ENCODE measurements around the gene CPHXL2.

Gene CPHXL2

GRCh38 chr16:75676909-75677308 is at the start of gene CPHXL2:
Gene CPHXL2, minus strand, starts transcription at chr16:75677009. Its CDS starts 10 bp downstream, at chr16:75676999.
- DNase-seq (ENCODE audit: low read depth in 2 of 2) = no peak

- no peak for DNase-seq (ENCODE audit: low read depth in 2 of 2)
These were observed 49.6 kb upstream of the CPHXL2 start, which contains the start of gene CPHXL for GRCh38 chr16:75726390-75726789. Gene CPHXL, minus strand, starts transcription at chr16:75726490. Its CDS starts 48 bp downstream, at chr16:75726442.

GRCh38 chr16:75718452-75718851 is 41.6 kb upstream of the CPHXL2 start:
- no peak for DNase-seq (ENCODE audit: low read depth in 2 of 2)

- no peak for DNase-seq (ENCODE audit: low read depth in 2 of 2)
These were observed 37.9 kb upstream of the CPHXL2 start for GRCh38 chr16:75714661-75715060.

DNA sequence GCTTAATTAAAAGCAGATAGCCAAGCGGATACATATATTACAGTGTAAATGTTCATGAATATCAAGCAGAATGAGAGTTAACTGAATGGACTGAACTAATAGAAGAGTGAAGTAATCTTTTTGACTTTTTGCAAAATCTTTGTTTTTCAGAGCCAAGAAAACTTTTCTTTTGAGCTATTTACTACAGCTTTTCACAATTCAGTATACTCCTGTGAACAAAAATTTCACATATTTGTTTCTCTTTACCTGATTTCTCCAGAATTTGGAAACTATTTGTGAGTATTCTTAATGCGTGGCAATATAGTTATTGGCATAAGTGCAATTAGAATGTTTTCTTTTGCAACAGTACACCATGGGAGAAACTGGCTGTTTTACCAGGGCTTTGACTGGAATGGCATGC is 33.5 kb upstream of the CPHXL2 start:
- DNase-seq (ENCODE audit: low read depth in 2 of 2) = no peak

- no peak for DNase-seq (ENCODE audit: low read depth in 2 of 2)
These were observed 26.5 kb upstream of the CPHXL2 start for GRCh38 chr16:75703306-75703705.

GRCh38 chr16:75702242-75702641 is 25.4 kb upstream of the CPHXL2 start:
- DNase-seq (ENCODE audit: low read depth in 2 of 2) = no peak

DNA sequence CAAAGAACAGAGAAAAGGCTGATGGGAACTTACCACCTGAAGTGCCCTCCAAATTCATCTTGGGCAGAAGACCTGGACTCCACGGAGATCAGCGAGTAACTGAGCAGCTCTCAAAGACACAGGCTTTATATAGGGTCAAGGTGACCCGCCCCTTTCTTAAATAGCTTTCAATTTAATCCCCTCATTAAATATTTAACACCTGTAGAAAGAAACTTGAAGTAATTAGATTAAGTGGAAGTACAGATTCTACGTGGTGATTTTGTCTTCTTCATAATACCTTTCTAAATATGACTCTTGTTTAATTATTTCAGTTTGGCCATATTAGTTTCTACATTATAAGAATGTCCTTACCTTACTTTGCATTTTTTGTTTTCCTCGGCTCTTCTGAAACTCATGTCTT is 24.6 kb upstream of the CPHXL2 start, which contains the start of gene DUXB:
Gene DUXB (minus strand): TSS at position 101 of the 400 bp plus-strand sequence. CDS start 43 bp downstream, at position 58.
- no peak for DNase-seq (ENCODE audit: low read depth in 2 of 2)

- no peak for DNase-seq (ENCODE audit: low read depth in 2 of 2)
These were observed 20.8 kb upstream of the CPHXL2 start for GRCh38 chr16:75697571-75697970.

DNA sequence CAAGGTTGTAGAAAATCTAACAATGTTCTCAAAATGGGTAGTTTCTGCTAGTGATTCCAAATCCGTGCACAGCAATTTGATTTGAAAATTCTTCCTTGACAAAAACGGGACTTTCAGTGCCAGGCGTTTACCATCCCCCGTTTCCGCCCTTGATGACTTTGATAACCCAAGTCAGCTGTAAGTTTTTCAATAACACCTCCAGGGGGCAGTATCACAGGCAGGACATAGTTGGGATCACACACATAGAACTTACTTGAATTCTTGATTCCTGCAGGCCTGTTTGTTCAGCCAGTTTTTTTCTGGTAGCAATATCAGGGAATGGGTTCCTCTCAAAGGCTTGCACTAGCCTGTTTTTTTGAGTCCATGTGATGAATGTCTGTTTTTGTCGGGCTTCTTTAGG is 18.9 kb upstream of the CPHXL2 start:
- DNase-seq (ENCODE audit: low read depth in 2 of 2) = no peak

DNA sequence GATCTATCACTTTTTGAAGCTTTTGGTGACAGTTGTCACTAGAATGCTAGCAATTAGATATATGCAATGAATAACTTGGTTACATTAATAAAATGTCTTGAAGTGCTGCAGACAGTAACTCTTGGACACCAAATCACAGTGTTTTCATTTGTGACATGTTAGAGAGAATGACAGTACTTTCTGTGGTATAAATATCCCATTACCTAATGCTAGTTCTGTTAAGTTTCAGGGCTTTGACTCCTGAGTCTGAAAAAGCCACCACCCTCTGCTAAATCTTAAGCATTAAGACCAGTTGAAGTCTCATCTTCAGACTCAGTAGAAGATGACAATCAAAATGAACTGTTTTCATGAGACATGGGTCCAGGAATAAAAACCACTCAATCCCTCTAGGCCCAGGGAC is 10.6 kb upstream of the CPHXL2 start:
- no peak for DNase-seq (ENCODE audit: low read depth in 2 of 2)

DNA sequence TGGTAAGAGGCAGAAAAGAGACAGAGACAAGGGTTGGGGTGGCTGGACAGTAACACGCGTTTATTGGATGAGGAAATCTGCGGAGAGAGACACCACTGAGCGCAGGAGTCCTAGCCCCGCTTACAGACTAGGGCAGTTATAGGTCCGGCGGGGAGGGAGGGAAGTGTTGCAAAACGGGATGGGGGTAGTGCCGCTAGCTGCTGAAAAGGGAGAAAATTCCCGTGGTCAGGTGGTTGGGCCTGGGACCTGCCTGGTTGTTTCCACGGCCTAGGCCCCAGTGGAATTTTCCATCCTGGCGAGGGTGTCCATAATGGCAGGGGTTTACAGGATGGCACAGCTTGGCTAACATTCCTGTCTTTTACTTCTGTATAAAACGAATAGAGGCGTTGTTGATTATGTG is 5.5 kb upstream of the CPHXL2 start:
- DNase-seq (ENCODE audit: low read depth in 2 of 2) = no peak

DNA sequence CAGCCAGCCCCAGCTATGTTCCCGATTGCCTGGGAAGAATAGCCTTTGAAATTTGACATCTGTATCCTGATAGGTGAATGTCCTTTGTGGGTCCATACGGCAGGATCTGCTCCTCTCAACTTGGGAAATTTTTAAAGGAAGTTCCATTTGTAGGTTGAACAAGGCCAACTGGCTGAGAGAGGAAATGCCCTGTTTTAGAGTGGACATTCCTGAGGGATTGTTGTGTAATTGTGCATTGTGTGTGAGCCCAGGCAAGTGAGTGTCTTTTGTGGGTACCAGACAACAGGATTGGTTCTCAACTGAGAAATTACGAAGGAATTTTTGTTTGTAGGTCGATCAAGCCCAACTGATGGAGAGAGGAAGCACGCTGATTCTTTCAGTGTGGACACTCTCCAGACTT is 2.6 kb upstream of the CPHXL2 start:
- no peak for DNase-seq (ENCODE audit: low read depth in 2 of 2)

DNA sequence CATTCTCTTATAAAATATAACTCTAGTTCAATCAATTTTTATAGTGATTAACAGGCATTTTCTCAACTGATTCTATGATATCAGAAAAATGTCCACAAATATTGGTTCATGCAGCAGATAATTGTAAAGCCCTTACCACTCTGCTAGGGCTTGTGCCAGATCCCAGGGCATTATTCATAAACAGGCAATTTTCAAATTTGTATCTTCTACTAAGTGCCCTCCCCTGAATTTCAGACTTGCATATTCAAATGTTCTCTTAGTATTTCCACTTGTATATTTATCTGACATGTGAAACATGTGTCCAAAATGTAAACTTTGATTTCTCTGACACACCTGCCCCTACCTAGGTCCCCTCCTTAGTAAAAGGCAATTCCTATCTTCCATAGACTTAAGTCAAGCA is 9.3 kb downstream of the CPHXL2 start:
- DNase-seq (ENCODE audit: low read depth in 2 of 2) = no peak

DNA sequence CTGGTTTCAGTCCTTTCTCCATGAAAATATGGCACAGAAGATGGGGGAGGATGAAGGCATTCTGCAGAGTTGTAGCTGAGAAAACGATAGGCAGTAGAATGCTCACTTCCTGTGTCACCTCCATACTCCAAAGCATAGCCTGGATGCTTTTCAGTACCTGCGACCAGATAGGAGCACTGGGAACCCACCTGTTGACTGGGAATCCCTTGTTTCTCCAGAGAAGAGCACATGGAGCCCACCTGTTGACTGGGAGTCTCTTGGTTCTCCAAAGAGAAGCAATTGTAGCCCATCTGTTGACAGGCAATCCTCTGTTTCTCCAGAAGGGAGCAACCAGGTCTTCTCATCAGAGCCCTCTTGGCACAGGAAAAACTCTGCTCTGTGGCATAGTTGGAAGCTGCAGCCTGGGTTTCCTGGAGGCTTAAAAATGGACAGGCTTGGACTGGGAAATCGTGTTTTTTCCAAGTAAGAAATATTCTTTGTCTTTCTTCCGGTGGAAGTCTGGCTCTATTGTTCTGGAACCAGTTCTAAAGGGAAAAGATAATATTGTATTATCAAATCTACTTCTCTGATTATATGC is 16.0 kb downstream of the CPHXL2 start:
- no peak for DNase-seq (ENCODE audit: low read depth in 2 of 2)

DNA sequence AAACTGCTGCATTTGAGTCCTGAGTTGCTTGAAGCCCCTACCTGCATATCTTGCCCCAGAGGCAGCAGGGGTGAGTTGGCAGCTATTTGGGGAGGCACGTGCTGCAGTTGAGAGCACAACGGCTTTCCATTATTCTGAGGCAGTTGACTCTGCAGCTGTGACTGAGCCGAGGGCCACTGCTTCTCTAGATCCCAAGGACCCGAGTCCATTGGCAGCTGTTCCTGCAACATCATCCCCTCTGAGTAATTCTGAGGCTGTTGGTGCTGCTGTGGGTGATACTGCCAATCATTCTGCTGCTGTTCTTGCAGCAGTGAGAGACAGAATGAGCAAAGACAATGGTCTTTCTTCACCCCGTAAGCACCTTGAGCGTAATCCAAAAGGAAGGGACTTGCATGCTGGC is 16.5 kb downstream of the CPHXL2 start:
- no peak for DNase-seq (ENCODE audit: low read depth in 2 of 2)

DNA sequence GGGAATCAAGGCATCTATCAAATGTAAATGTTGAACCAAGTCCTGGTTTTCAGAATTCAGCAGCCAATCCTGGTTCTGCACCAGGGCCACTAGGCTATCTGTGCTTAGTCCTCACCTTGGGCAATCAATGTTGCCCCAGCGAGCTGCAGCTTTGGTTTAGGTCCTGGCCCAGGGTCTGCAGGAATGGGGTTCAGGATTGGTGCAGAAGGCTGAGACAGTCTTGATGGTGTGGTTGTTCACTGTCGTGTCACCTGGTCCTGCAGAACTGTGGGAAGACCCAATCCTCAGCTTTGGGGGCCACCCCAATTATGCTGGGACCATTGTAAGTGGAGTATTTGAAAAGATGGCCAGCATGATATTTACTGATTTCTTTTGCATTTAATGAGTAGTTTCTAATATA is 18.6 kb downstream of the CPHXL2 start:
- DNase-seq (ENCODE audit: low read depth in 2 of 2) = no peak

- DNase-seq (ENCODE audit: low read depth in 2 of 2) = no peak
These were observed 22.9 kb downstream of the CPHXL2 start for GRCh38 chr16:75653922-75654321.

- DNase-seq (ENCODE audit: low read depth in 2 of 2) = peak; percentile 65 to 81
These were observed 28.3 kb downstream of the CPHXL2 start for GRCh38 chr16:75648265-75649076.

GRCh38 chr16:75647492-75648264 is 29.1 kb downstream of the CPHXL2 start, which contains the start of the genes KARS1 and TERF2IP:
Gene KARS1, minus strand, starts transcription at chr16:75647665. Its CDS starts 26 bp downstream, at chr16:75647639.
Gene TERF2IP, plus strand, starts transcription at chr16:75647773. Its CDS starts 110 bp downstream, at chr16:75647883.
- peak; percentile 87 to 91 for DNase-seq (ENCODE audit: low read depth in 2 of 2)

DNA sequence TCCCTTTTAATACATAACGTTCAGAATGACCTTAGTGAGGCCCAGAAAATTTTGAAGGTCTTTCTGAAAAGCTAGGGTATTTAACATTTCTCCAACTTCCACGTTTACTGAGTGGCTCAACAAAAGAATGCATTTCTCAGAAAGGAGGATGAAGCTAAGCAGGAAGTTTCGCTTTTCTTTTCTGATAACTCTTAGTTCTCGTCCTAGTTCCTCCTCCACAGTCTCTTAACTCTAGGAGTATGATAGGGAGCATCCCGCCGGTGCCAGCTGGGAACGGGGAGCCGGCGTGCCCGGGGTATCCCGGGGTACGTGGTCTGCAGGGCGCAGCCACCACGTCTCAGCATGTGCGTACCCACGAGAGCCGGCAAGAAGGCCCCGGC is 29.7 kb downstream of the CPHXL2 start:
- DNase-seq (ENCODE audit: low read depth in 2 of 2) = no peak

Data from stimulated activated CD4-positive, alpha-beta T cell treated with anti-CD3 and anti-CD28 coated beads, Interleukin-15, amount 100 ng/mL, for 48 hours (primary cell).